KG1 (cell line): ENCODE measurements around the gene LIPI.
"Not testable (repeated sequence)": the region's sequence is repeated elsewhere in the genome, so short reads cannot be mapped to it uniquely, and the experiment has no call there.

Experiments used
- DNase-seq: peaks from one replicate; lab custom pipeline; 2025; lab: John Stamatoyannopoulos, UW

LIPI gene

DNA sequence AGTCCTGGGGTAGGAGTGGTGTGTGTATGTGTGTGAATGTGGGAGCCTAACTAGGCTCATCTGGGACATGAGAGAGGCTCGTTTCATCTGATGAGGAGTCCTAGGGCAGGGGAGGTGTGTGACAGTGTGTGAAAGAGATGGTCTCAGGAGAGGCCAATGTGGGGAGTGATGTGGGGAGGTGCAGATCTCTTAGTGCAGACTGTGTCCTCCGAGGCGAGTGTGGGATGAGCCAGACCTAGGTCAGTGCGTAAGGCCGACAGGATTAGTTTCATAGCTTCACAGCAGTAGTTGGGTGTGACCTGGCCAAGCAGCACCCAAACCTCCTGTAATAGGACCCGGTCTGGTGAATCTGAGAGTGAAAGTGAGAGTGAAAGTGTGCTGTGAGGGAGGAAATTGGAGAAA, 94.7 kb downstream of the LIPI start:
- no peak for DNase-seq

DNA sequence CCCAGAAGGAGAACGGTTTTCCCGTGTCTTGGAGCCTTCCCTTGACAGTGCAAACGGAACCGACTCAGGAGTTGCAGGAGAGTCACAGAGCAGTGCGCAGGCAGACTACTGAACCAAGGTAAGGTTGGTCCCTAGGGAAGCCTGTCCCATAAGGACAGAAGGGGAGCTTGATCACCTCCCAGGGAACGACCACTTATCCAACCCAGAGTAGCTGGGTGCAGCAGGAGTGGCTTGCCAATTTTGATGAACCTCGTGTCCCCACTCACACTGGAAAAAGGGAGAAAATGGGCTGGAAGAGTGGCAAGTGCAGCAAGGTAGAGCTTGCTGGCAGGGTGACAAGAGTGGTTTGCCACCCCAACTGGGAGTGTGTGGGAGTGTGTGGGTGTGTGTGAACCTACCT, 95.1 kb downstream of the LIPI start:
- DNase-seq: no peak

DNA sequence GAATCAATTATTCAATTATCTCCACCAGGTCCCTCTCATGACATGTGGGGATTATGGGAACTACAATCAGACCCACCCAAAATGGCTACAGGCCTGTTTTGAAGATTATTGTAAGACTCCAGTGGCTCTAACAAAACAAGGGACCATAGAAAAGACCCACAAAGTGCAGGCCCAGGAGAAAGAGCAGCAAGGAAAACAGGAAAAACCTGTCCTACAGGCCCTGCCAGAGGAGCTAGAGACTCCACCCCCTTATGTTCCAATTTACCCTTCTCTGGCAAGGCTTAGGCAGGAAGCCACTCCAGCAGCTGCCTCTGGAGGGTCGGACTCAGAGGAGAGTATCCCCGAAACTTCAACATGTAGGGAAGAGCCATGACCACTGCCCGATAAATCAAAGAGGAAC, 96.5 kb downstream of the LIPI start:
- DNase-seq: no peak

DNA sequence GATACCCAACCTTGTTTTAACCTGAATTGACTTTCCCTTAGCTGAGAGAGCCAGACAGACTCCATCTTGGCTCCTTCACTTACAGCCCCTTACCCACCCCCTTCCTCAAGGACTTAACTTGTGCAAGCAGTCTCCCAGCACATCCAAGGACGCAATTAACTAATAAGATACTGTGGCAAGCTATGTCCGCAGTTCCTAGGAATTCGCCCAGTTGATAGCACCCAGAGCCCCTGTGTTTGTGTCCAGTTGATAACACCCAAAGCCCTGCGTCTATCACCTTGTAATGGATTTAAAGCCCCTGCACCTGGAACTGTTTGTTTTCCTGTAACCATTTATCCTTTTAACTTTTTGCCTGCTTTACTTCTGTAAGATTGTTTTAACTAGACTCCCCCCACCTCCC, 106.2 kb downstream of the LIPI start:
- not testable (repeated sequence) for DNase-seq

DNA sequence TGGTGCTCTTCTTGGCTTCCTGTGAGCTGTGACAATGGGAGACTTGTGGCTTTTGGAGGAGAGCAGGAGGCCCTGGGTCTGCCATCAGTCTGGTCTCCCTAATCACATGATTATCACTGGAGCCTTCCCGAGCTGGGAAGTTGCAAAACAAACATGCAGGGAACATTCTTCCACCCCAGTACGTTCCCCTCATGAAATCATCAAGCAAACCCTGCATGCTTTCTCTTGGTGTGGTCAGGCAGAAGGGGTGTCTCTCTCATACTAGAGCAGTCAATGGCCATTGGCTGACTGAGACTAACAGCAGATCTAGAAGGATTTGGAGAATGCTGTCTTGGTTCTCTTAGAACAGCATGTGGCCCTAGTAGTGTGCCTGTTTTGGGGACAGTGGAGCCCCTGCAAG, 111.2 kb downstream of the LIPI start:
- DNase-seq: no peak

DNA sequence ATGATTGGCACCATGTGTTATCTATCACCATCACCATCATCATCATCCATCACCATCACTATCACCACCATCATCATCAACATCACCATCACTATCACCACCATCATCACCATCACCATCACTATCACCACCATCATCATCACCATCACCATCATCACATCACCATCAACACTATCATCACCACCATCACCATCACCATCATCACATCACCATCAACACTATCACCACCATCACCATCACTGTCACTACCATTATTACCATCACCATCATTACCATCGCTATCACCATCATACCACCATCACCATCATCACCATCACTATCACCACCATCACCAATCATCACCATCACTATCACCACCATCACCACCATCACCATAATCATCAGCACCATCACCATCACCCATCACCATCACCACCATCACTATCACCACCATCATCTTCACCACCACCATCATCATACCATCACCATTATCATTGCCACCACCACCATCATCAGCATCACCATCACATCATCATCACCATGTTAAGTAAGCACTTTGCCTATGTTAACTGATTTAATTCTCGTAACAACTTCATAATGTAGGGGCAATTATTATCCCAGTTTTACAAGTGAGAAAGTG, 112.8 kb downstream of the LIPI start:
- DNase-seq: no peak

DNA sequence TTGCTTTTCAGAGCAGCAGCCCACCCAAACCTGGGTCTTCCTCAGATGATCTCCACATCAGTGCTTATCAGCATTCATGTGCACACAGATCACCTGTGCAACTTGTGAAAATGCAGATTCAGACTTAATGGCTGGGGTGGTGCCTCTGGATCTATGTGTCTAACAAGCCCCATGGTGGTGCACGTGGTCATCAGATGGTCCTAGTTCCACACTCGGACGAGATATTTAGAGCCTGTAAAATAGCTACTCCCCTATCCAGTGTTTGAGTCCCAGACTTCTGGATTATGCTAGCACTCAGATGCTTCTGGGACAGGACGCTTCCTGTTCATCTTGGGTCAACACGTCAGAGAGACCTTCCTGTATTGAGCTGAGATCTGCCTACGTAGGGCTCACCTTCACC, 114.2 kb downstream of the LIPI start:
- no peak for DNase-seq

DNA sequence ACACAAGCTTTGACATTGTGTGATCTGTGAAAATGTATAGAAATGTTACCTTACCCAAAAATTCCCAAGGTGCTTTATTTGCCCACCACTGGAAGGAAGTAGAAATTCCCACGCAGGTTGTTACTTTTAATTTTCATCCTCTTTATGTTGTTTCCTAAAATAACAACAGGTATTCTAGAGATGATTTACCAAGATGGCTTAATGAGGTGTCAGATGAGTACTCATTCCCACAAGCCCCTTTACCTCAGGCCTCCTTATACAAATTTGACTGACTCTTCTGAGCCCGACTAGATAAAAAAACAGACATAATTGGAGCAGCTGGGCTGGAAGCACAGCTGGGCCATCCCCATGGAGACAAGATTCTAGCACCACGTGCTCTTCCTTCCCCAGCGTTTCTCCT, 114.6 kb downstream of the LIPI start:
- no peak for DNase-seq

DNA sequence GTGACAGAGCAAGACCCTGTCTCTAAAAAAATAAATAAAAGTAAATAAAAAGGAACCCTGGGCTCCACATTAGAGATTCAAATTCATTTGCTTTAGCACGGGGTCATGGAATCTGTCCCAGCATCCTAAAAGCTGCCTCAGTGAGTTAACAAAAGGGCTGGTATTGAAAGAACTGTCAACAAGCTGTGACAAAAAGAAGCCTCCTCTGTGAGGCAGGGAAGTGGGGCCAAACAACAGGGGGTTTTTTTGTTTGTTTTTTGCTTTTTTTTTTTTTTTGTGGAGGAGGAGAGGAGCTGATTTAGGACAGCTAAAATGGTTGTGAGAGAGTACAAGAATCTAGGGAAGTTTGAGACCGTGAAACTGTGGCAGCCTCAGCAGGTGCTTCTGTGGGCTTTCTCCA, 115.7 kb downstream of the LIPI start:
- no peak for DNase-seq

DNA sequence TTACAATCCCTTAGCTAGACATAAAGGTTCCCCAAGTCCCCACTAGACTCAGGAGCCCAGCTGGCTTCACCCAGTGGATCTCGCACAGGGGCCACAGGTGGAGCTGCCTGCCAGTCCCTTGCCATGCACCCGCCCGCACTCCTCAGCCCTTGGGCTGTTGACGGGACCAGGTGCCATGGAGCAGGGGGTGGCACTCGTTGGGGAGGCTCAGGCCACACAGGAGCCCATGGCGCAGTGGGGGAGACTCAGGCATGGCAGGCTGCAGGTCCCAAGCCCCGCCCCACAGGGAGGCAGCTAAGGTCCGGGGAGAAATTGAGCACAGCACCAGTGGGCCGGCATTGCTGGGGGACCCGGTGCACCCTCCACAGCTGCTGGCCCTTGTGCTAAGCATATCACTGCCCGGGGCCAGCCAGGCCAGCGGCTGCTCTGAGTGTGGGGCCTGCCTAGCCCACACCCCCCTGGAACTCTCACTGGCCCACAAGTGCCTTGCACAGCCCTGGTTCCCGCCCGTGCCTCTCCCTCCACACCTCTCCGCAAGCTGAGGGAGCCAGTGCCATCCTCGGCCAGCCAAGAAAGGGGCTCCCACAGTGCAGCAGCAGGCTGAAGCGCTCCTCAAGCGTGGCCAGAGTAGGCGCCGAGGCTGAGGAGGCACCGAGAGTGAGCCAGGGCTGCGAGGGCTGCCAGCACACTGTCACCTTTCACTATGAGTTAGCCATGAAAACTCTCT, 117.8 kb downstream of the LIPI start:
- no peak for DNase-seq

DNA sequence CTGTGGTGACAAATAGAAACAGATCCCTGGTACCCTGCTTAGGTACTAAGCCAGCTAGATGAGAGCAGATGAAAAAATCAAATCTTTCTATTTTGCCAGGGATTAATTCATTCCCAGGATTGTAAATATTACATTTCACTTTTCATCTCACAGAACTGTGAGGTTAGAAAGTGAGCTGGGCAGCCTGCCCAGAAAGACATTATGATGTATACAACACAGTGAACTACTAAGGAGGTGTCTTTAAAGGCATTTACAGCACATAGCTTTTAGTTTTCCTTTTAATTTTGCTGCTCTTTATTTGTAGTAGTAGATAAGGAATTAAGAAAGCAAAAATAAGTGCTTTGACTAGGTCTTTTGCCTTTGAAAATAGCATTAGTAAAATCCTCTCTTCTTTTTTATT, 120.6 kb downstream of the LIPI start:
- not testable (repeated sequence) for DNase-seq

DNA sequence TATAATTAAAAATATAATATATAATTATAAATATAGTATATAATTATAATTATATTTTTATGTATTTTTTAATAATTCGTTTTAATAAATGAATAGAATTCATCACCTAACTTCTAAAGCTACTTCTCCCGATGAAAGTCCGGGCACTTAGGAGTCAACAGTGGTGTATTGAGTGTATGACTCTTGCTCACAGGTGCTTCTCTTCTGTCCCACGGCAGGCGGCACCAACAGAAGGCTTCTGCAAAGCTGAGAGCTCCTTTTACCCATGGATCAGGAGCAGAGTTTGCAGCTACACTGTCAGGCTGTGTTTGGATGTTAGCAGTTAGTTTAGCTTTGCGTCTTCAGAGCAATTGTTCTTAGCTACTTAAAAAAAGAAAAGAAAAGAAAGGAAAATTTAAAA, 122.4 kb downstream of the LIPI start:
- no peak for DNase-seq

DNA sequence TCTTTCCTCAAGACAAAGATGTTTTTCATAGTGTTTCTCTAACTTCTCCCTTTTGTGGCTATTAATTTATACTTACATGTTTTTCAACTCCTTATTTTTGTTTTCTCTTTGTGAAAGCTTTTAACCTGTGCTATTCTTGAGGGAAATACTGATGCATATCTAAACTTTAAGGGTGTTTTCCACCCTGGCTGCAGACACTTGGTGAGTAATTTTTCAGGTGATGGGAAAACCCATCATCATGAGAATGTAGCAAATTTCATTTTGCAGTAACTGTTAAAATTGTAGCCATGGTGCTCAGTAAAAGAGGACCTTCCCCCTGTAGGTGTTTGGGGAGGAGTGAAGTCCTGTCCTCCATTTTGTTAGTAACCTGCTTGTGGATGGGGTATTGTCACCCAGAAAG, 124.2 kb downstream of the LIPI start:
- no peak for DNase-seq

DNA sequence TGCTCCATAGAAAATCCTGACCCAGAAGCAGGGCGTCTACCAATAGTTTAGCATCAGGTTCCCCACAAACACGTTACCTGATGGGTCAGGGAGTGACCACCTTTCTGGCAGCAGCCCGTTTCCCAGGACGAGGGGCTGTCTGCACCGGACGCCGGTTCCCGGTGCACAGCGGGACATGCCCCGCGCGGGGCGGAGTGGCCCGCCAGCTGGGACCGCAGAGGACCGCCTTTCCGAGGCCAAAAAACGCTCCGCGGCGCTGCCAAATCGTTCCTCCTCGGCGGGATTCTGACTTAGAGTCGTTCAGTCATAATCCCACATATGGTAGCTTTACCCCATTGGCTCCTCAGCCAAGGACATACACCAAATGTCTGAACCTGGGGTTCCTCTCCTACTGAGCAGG, 126.1 kb downstream of the LIPI start:
- no peak for DNase-seq

DNA sequence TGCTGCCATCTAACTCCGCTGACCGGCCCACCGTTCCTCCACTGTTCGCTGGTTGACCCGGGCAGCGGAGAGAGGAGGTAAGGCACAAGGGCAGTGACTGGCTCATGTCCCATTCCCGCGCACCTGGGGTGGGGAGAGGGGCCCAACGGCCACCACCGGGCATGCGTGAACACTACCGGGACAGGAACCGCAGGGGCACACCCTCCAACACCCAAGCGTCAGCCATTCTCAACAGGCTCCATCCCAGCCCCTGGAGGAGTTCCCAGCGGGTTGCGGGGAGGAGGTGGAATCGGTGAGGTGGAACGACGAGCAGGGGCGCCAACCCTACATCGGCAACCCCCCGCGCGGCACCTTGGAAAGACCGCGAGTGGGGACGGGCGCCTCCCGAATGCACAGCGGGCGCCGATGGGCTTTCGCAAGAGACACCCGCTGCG, 126.7 kb downstream of the LIPI start:
- no peak for DNase-seq

DNA sequence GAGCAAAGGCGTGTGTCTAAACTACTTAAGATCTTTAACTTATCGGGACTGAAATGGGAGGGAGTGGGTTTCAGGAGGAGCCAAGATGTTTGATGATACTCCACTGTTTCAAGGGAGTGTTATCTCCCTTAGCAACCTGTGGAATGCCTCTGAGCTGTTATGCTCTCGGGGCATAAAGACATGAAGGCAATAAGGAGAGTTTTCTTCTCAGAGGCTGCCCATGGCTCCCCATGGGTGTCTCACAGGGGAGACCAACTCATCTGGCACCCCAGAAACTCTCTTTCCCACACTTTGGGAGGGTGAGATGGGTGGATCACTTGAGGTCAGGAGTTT, 130.0 kb downstream of the LIPI start:
- DNase-seq: no peak

DNA sequence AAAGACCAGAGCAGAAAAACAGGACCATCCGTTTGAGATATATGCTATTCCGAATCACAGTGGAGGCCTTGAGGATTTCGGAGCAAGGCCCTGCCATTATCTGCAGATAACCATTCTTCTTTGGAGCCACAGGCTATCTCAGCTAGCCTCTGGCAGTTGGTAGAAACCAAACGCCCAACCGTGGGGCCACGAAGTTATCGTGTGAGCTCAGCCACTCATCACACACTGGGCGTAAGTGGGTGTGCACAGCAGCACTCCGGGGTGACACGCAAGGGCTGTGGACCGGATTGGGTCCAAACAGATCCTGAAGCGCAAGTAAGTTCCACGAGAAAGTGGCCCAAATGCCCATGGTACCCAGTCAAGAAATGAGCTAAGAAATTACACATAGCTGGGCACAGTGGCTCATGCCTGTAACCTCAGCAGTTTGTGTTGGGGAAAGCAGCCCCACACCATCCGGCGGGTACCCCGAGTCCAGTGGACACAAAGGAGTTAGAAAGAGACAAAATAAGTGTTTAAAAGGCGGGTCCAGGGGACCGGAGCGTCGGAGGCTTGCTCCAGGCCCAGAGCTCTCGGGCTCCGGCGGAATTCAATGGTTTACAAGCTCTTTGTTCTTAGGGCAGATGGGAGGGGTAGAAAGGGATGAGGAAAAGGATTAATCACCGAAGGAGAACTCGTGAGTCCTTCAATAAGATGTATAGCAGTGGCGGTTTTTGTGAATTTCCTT, 130.6 kb downstream of the LIPI start:
- DNase-seq: no peak

DNA sequence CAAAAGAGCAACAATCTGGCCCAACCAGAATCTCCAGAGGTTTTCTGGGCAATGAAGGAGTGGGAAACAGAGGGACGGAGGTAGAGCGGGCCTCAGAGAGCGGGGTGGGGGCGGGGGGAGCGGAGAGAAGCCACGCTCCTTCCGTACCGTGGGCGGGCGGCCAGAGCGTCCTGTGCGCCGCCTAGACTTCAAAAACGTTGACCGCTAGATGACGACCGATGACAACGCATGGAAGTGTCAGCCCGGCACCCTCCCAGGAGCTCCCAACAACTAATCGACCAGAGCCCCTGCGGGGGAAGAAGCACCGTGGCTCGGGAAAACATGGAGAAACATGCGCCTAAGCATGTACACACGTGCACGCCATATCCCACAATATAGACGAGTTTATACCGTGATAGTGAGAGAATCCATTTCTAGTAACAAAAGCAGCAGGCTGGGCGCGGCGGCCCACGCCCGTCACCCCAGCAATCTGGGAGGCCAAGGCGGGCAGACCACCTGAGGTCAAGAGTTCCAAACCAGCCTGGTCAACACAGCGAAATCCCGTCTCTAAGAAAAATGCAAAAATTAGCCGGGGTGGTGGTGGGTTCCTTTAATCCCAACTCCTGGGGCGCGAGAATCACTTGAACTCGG, 131.9 kb downstream of the LIPI start:
- no peak for DNase-seq

DNA sequence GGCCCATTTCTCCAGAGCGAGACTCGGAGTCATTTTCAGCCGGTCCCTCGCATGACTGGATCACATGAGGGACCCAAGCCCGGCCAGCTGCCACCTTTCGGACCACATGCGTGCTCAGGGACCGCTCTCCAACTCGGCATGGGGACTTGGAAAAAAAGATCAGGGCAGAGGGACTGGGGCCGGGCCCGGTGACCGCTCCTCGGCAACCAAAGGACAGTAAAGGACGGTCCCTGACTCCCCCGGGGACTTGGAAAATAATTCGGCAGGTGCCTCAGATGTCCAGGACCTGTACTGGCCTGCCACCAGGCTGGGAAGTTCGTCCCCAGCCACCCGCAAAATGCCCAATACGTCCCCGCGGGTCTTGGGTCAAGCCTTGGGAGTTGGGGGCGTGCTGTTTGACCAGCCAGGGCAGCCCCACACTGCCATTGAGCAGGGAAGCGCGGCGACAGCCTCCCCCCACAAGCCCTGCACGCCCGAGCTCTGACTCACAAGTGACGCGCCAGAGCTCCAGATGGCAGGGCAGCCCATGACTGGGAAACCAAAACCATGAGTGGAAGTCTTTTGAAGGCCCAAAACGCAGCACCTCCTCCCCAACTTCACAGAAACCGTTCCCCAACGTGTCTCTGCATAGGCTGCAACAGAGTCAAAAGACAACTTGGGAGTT, 134.5 kb downstream of the LIPI start:
- DNase-seq: no peak

DNA sequence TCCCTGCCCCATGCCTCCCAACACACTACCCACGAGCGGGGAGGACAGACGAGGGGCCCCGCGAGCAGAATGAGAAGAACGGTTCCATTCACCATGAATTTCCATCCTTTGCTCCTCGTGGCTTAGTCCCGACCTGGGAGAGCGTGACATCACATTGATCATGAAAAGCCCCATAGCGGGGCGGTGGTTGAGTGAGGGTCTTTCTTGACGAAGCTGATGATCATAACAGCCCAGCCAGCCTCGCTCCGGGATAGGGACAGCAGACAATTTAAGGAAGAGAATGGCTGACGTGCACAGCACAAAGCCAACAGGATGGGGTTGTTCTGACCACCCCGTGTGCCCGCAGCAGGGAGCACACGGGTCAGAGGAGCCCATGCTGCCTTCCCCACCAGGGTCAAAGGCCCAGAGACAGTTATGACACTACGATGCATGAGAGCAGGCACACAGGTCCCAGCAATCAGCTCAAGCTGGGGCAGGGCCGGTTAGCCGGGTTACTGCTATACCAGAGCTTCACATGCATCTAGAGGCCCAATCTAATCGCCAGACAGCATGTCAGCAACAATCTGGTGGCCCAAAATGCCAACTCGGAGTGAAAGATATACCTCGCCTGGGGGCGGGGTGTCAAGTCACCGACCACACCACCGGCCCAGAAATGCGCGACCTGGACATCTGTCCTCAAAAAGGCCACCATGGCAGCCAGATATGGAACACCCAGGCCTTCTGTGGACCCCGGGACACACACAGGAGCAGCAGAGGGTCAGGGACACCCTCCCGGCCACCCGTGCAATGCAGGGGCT, 135.2 kb downstream of the LIPI start:
- DNase-seq: no peak

DNA sequence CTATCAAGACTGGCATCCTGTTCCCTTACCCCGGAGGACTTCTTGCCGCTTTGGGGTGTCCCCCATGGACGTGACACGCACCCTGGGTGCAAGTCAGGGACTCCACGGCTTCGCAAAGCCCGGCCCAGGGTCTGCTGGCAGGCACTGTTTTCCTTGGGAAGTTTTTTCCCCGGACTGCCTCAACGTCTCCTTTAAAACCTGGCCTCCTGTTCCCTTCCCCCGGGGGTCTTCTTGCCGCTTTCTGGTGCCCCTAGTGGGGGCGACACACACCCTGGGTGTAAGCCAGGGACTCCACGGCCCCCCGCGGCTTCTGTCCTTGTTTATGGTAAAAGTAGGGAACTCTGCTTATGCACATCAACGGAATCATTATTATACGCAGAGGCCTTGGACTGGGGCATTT, 136.6 kb downstream of the LIPI start:
- no peak for DNase-seq

DNA sequence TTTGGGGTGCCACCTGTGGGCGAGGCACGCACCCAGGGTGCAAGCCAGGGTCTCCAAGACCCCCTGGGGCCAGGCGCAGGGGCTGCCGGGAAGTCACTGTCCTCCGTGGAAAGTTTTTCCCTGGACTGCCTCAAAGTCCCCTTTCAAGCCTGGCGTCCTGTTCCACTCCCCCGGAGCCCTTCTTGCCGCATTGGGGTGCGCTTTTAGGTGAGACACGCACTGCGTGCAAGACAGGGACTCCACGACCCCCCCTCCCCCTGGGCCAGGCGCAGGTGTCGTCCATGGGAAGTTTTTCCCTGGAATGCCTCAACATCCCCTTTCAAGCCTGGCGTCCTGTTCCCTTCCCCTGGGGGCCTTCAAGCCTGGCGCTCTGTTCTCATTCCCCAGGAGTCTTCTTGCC, 137.1 kb downstream of the LIPI start:
- DNase-seq: no peak
